ENCODE data around the gene PARD3.

DNA sequence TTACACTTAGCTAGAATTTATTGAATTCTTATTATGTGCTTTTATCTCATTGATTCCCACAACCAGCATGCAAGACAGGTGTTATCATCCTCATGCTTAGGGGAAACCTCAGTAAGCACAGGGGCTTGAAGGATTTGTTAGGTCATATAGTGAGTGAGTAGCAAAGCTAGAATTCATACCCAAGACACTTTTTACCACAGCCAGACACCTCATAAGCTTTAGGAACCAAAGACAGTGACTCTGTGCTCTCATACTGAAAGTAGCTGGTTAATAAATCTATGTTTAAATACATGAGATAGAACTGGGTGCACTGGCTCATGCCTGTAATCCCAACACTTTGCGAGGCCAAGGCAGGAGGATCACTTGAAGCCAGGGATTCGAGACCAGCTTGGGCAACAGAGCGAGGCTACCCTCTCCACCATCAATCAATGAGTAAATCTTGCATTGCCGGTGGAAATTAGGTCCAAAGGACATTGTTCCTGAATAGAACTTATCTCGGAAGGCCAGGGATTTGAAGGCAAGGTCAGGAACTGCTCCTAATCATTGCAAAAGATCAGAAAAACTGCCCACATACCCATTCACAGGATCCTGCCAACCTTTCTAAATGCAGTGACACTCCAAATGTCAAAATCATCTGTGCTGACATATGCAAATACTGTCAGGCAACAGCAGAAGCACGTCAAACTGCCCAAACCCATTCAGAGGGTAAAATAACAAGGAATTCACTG is 523.5 kb downstream of the PARD3 start:
- TF ChIP-seq, protein P1, sequence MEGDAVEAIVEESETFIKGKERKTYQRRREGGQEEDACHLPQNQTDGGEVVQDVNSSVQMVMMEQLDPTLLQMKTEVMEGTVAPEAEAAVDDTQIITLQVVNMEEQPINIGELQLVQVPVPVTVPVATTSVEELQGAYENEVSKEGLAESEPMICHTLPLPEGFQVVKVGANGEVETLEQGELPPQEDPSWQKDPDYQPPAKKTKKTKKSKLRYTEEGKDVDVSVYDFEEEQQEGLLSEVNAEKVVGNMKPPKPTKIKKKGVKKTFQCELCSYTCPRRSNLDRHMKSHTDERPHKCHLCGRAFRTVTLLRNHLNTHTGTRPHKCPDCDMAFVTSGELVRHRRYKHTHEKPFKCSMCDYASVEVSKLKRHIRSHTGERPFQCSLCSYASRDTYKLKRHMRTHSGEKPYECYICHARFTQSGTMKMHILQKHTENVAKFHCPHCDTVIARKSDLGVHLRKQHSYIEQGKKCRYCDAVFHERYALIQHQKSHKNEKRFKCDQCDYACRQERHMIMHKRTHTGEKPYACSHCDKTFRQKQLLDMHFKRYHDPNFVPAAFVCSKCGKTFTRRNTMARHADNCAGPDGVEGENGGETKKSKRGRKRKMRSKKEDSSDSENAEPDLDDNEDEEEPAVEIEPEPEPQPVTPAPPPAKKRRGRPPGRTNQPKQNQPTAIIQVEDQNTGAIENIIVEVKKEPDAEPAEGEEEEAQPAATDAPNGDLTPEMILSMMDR (IDR thresholded peaks at IDR 0.05): no peak
- TF ChIP-seq EZH2 (IDR thresholded peaks at IDR 0.05) (no peak), EZH2phosphoT487 (IDR thresholded peaks at IDR 0.05) (no peak)

Data from neural progenitor cell (in vitro differentiated cells).